ENCODE results near the gene NME8.

The NME8 gene

DNA sequence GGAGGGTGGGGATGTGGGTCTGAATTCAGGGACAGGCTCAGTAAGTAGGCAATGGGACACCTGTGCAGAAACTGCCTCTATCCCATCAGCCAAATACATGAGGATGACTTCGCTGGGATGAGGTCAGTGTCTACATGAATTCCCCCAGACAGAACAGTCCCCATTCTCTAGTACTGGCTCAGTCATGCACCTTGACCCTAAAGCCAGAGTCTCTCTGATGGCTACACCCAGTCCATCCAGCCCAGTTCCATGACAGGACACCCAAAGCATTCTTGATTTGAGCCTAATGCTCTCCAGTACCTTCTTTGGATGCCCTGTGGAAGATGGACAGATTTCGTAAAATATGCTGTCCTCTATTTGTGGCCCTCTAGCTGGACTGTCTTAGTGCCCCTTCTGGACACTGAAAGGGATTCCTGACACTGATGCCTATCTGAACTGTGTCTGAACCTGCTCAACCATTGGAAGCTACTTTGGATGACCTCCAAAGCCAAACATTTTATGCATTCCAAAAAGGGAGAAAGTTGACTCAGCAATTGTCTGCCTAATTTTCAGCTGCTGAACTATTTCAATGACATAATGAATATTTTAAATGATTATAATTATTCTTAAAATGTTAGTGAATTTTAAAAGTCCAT, 53.6 kb downstream of the NME8 start:
- DNase-seq: no peak

DNA sequence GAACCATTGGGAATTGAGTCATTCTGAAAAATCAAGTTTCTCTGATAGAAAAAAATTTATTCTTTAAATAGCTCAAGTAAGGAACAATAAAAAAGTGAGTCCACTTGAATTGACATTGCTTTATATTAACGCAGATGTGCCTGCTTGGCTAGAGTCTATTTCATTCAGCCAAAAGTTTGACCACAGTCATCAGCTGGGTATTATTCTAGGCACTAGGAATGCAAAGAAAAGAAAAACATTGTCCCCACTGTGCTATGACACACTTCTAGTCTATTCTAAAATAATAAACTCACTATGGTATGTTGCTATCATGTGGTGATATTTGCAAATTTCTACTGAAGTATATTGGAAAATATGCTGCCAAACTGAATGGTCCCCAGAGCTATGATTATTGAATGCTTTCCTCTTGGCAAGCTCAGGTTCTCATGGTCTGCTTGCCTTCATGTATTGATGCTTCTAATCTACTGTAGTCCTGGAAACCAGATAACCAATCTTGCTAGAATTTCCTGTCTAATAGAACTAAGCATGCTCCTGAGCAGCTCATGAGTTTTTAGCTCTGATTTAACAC, 59.9 kb downstream of the NME8 start:
- no peak for DNase-seq

DNA sequence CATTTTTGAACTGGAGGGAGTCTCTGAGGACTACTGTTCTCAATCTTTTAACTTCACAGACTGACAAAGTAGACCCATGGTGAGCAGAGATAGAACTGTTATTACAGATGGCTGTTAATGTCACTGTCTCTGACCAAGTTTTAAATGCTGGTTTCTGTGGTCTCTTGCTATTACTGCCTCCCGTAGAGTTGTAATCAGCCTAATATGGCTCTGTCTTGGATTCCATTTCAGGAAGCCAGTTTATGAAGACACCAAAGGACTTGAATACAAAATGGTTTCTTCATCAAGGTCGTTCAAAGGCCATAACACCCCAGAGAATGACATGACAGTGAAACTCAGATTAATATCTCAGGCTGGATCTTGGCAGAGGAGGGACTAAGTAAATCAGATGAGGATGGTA, 64.4 kb downstream of the NME8 start:
- no peak for DNase-seq

DNA sequence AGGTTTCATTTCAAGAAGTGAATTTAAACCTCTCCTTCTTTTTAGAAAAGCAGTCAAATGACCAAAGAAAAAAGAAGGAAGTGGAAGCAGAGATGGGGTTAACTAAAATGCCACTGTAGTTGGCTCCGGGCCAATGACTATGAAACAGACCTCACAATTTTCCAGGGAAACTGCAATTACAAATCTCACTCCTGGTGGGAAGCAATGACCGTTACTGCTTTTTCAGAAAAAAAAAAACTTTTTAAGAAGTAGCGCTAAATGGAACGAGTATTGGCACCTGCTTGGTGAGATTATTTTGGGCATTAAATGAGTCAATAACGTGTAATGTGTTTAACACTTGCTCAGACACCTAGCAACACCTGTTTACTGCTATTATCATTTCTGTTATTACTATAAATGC, 67.0 kb downstream of the NME8 start:
- DNase-seq: no peak

DNA sequence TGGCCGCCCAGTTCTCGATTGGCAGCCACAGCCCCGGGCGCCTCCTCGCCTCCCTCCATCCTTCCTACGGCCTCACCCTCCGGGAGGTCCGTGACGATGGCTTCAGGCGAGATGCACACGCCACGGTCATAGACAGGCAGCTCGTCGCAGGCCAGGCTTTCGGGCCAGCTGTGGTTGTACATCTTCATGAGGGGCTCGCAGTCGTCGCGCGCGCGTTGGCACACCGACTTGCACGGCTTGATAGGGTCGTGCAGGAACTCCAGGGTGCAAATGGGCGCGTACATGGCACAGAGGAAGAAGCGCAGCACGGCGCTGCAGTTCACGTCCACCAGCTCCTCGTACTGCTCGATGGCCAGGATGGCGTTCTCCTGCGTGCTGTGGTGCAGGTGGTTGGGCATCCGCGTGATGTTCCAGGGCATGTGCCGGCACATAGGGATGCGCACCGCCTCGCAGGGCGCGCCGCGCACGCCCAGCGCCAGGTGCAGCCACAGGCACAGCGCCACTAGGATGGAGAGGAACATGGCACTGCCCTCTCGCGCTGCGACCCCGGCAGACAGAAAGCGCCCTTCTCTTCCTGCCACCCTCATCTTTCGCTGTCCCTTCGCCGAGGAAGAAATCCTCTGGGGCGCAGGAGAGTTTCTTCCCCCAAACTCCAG, 67.7 kb downstream of the NME8 start:
- peak; percentile 19 to 25 for DNase-seq

DNA sequence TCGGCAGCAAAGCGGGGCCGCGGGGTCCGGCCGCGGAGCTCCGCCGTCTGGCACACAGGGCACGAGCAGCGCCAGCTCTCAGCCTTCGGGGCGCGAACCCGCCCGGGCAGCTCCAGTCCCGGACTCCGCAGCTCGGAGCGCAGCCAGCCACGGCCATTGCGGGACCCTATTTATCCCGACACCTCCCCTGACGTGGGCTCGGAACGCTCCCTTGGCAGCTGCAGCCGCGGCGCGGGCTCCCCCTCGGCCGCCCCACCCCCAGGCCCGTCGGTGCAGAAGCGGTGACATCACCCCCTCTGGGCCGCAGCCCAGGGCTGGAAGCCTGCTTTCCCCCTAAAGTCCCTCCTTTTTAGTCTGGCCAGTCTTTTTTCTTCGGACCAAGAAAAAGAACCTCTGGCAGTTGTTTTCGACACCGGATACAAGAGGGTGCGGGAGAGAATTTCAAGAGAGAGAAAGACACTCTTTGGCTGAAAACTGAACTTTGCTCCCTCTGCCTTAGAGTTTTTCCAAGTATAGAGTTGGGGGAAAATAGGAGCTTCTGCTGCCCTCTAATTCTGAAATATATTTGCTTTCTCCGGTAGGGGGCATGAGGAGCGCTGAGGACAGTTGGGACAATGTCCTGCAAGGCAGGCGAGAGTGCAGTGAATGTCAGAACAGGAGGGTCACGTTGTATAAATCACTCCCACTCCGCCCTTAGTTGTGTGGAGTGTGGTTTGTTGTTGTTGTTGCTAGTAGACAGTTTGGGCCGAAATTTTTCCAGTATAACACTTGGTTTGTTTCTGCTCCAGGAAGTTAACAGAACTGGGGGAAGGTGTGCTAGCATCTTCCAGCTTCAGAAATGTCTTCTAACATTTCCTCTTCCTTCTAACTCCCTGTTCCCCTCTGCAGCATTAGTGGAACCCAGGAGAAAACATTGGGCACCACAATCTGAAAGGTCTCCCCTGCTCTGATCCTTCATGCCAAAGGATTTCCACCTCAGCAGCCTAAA, 68.6 kb downstream of the NME8 start, which contains the start of gene SFRP4:
Gene SFRP4 (minus strand): TSS at position 145 of the 988 bp plus-strand sequence. CDS start 280 bp downstream, outside the sequence.
- peak; percentile 24 to 32 for DNase-seq

DNA sequence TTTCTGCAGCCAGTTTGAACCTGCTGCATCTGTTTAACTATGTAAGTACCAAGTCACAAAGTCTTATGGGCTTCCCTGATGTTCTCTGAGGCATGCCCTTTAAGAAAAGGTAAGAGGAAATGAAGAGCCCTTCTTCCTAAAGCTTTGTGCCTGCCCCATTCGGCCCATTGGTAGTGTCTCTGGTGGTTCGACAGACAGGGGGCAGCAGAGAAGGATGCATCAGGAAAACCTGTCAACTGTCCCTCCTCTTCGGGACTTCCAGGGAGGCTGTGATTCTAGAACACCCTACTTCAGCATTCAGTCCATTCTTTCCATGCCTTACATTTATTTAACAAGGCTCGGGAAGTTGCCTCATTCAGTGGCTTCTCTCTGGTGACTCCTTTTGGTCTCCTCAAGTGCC, 70.1 kb downstream of the NME8 start:
- DNase-seq: no peak

DNA sequence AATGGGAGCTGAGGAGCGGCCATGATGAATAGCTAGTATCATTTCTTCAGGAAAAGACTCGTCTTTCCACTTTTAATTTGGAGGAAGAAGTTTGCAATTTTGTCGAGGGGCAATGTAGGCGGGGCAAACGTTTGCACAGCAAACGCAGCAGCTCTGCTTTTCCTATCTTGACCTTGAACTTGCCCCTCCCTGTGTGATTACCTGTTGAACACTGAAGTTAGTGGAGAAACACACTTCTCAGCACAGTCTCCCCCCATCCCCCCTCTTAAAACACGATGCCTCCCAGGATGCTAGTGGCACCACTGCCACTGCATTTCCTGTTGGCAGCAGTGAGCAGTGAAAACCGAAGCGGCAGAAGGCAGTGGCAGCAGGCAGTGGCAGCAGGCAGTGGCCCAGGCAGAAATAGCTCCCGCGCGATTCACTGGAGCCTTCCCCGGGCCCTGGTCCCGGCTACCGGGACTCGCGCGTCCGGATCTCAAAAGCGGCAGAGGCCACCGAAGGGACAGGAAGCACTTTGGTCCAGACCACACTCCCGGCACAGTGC, 72.0 kb downstream of the NME8 start, which contains the start of gene EPDR1:
Gene EPDR1 (plus strand): TSS at position 336 of the 544 bp plus-strand sequence. CDS start 300 bp downstream, outside the sequence.
- peak in 1 of 2 experiments; percentile 54 for DNase-seq

DNA sequence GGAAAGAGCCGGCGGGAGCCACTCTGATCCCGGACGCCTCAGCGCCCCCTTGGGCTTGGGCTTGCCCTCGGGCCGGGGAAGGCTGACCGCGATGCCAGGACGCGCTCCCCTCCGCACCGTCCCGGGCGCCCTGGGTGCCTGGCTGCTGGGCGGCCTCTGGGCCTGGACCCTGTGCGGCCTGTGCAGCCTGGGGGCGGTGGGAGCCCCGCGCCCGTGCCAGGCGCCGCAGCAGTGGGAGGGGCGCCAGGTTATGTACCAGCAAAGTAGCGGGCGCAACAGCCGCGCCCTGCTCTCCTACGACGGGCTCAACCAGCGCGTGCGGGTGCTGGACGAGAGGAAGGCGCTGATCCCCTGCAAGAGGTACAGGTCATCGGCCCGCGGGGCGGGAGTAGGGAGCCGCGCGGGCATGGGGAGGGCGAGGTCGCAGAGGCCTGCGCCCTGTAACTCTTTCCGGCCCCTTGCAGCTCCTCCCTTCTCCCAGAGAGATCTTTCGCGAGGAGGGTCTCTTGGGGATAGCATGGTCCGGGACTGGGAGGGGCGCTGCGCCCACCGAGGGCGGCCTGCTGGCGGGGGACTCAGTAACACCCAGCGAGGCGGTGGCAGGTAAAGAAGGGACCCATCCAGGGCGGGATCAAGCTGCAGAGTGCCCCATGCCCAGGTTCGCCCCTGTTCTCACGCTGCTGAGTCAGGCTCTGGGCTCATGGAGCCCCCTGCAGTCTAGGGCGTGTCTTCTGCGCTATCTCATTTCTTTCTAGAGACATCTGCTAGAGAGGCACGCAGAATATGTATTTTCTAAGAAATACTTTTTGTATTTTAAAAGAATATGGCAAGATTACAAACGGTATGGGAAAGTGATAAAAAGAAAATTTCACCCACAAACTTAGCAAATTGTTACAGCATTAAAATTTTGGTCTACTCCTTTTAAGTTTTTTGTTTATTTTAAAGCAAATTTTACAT, 72.7 kb downstream of the NME8 start:
- DNase-seq: peak; percentile 43

DNA sequence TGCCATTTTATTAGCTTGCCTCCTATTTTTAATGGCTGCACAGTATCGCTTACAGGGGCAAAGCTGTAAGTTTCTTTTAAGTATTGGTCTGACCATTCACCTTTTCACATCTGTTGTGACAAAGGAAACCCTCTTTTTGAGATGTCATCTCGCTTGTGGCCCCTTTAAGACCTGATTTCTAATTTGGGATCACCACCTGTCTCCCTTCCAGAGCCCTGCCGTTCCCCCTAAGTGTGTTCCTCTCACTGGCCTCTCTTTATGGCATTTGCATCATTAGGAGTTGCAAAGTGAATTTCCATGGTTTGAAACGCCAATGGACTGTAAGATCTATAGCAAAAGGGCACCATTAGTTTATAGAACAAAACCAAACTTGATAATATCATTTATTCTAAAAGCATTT, 73.5 kb downstream of the NME8 start:
- no peak for DNase-seq

DNA sequence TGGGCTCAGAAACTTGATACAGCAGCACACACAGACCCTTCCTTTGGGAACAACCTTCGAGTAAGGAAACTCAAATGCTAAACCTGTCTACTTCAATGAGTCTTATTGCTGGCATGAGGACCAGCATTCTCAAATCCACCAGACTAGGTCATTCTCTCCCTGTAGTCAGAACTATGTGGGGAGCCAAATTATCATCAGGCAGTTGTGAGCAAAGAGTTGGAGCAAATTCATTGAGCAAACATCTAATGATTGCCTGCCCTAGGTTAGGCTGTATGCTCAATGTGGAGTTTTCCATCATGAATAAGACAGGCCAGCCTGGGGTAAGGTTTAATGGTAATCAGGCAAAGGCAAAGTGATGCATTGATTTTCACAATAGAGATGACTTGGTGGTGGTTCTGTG, 75.6 kb downstream of the NME8 start:
- DNase-seq: no peak

DNA sequence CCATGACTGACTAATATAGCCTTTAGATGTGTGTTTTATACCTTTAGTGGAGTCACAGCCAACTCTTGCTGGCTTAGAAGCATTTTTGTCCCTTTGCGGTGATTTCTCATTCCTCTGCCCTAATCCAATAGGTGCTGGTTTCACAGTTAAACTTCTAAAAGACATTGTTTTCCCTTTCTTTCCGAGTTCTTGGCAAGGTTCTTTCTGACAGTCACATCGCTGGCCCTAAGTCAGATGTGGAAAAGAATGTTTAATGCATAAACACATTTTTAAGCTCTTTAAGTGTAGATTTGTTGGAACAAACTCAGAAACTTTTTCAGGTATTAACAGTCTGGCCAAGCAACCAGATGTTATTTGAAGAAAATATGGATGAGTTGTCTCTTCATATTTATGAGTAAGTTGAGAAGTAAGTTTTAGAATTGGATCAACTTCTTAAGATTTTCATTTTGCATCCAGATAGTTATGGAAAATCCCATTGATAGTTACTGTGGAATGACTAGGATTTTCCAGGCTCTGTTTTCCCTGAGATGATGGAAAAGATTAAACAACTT, 76.2 kb downstream of the NME8 start:
- DNase-seq: no peak

DNA sequence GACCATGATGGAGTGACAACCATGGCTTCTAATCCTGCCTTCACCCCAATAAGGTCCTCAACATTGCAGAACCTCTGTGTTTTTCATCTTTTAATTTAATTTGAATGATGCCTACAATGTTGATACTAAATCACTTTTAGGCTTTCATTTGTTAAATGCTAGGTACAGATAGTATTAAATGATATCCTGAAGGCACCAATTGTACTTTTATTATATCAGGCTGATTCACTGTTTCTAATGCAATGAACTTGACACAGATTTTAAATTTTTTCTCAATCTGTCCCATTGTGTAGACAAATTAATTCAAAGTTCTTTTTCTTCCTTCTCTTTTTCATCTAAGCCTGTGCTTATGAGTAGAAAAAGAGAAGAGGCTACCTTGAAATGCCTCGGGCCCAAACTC, 77.2 kb downstream of the NME8 start:
- DNase-seq: no peak

DNA sequence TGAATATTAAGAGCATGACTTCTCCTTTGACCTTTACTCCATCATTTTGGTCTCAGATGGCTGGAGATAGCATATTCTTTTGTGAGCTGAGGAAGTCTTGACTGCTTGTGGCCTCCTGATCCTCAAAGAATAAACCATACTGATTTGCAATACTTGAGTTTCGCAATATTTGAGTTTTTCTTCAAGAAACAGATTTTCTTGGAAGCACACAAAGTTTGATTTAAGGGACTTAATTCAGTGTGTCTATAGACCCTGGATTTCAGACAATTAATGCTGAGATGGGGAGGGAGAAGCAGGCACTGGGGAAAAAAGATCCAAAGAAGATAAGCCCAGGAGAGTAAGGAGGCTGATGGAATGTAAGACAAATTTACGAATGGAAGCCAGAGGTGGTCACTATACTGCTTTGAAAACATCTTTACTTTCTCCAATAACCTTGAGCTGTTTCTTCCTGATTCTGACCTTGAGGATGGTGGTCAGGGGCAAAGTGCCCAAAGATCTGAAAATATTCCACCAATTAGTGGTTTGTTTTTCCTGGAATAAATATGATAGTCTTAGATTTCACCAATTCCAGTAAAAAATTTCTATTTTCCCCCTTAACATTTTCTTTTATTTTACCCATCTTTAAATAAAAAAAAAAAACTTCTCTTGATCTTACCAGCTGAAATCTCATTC, 79.5 kb downstream of the NME8 start:
- DNase-seq: no peak

DNA sequence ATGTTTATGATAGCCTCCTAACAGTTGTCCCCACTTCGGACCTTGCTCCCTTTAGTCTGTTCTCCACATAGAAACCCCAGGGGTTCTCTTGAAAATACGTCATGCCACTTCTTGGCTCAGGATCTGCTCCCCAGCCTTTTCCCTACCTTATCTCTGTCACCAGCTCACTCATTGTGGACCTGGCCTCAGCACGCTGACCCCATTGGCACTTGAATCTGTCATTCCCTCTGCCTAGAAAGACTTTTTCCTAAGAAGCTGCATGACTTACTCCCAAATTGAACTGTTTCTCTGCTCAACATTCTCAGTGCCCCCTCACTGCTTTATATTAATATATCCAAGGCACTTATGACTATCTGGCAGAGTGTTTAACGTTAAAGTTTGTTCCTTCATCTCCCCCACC, 80.5 kb downstream of the NME8 start:
- no peak for DNase-seq

DNA sequence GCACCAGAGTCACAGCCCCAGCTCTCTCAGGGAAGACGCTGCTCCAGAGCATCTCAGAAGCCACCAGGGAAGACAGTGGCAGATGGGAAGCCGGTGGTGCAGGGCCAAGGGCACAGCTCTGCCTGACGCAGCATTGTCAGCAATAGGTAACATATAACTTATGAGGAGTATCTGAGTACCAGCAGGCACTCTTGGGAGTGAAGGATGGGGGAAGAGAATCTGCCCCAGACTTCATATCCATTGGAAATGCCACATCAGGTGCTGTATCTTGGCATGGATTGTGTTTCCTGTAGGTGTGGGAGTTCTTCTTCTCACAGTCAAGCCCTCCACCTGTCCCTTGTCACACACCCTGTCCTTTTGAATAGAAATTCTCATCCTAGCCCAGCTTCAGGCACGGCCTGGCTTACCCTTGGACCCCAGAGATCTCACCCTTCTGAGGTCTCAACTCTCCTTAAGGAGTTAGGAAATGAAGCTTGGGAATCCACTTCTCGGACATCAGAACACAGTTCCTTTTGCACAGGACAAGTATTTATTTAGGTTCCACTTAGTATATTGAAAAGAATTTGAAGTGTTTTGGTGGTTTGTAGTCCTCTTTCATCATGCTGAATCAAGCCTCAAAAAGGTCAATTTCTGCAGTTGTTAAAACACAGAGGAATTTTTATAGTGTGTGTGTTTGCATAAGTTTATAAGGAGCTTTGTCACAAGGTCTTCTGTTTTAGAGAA, 82.0 kb downstream of the NME8 start:
- no peak for DNase-seq

DNA sequence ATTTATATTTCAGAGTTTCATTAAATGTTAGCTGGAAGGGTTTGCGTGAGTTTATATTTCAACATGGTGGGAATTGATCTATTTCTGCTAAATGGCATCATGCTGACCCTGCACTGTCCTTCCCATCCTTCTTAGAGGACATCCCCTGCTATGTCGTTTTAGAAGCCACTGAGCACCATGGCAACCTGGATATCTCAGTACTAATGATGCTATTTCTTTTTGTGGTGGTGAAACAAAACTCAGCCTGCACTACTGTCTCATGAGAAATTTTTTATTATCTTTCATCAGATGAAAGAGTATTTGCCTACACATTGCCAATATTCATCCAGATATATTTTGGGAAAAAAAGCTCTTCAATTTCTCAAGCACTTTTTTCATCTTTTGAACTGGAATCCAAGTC, 84.1 kb downstream of the NME8 start:
- no peak for DNase-seq

DNA sequence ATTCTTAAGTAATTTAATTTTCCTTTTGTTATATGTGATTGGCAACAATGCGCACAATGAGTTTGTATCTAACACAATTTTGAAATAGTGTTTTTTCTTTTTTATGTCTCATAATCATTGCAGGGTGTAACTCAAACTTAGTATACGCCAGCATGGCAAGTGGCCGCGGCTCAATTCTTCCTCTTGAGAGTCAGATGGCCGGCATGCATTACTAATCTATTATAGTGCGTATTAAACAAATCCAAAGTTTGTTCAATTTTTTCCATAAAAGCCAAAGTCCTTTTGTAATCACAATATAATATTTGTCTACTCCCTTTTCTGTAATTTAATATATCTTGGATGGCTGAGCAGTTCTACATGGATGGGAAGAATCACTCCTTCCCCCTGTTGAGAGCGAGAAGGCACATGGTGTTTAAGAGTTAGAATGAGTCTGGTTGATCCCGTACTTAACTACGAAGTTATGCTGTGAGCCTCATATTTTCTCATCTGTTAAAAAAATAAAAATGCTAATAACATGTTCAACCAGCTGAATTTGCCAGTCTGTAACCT, 84.7 kb downstream of the NME8 start:
- no peak for DNase-seq

DNA sequence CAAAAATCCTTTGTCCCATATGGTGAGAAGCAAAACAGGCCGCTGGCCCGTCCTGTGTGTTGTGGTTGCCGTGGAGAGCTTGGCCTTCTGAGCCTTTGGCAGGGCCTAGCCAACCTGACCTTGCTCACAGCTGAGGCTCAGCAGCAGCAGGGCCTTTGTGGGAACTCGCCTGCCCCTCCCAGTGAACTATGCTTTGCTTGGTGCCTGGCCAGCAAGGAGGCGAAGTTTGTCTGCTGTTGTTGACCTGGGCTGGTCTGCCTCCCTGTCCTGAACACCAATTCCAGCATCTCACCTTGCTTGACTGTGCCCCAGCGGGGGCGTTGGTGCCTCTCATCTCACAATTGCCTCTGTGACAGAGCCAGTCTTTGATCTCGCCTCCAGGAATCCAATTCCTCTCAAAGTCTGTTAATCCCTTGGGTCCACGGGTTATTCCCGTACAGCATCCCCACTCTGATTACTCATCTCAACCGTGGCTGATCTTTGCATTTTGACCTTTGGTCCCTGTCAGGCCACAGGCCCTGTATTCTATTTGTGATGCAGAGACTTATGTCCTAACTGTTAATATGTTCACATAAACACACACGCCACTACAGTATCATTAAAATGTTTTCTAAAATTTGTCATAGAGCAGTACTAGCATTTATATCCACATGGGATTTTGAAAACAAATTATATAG, 94.7 kb downstream of the NME8 start:
- no peak for DNase-seq
